PC-3 (cell line): ENCODE data around the gene FAM107B.

Experiments used
- EZH2 ChIP-seq: fragments of 300-600 bp; sonication (generic); IDR thresholded peaks from one replicate; pipeline ENCODE4 v1.6.1; 2017; ENCODE audit warnings: antibody characterized with exemption, mild to moderate bottlenecking, low read length; ENCODE audit not compliant: unreplicated experiment
- EZH2phosphoT487 ChIP-seq: fragments of 300-600 bp; sonication (generic); IDR thresholded peaks from 2 replicates; pipeline ENCODE4 v1.6.1; 2018; ENCODE audit warnings: mild to moderate bottlenecking, antibody characterized with exemption, low read length, borderline replicate concordance
- TF ChIP-seq, protein P1 (sequence below): fragments of 300-600 bp; sonication (generic); conservative IDR thresholded peaks from 2 replicates; pipeline ENCODE4 v1.5.1; 2017; ENCODE audit warnings: antibody characterized with exemption, low read depth, mild to moderate bottlenecking, low read length

DNA sequence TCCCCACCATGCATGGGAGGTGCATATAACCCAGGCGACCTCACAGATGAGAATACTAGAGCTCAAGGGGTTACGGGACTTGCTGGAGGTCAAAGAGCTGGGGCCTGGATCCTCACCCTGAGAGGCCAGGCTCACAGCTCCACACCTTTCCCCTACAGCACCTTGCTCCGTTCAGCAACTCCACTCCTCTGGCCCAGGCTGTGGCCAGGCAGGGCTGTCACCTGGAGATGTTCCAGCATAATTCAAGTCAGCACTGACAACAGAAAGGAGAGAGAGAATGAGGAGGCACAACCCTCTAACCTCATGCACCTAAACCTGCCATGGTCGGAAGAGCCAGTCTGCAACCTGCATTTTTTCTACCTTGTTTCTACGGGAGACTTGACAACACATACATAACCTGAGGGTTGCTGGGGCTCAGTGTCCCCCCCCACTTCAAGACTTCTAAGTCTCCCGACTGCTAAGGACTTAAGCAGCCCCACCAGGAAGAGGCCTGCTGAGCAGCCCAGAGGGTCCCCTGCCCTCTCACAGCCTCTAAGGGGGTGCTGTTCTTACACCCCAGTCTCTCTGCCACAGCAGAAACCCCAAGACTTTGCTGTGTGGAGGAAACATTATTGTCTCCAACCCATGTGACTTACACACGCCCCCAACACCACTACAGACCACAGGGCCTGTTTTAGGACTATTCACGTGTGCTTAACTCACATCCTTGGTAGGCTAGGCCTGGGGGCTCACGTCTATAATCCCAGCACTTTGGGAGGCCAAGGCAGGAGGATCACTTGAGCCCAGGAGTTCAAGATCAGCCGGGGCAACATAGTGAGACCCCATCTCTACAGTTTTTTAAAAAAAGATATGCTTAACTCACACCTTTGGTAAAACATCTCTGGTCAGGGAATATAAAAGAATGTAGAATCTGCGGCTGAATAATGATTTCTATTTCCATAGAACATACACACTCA lies 175.6 kb downstream of the FAM107B start:
- TF ChIP-seq, protein P1, sequence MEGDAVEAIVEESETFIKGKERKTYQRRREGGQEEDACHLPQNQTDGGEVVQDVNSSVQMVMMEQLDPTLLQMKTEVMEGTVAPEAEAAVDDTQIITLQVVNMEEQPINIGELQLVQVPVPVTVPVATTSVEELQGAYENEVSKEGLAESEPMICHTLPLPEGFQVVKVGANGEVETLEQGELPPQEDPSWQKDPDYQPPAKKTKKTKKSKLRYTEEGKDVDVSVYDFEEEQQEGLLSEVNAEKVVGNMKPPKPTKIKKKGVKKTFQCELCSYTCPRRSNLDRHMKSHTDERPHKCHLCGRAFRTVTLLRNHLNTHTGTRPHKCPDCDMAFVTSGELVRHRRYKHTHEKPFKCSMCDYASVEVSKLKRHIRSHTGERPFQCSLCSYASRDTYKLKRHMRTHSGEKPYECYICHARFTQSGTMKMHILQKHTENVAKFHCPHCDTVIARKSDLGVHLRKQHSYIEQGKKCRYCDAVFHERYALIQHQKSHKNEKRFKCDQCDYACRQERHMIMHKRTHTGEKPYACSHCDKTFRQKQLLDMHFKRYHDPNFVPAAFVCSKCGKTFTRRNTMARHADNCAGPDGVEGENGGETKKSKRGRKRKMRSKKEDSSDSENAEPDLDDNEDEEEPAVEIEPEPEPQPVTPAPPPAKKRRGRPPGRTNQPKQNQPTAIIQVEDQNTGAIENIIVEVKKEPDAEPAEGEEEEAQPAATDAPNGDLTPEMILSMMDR: no peak
- TF ChIP-seq EZH2 (no peak), EZH2phosphoT487 (no peak)
